HG03108 (cell line): ENCODE data around the gene TBL3.
A peak's percentile ranks its signal among the peaks of the same experiment; 100 is the strongest.
"Not testable (repeated sequence)": the region's sequence is repeated elsewhere in the genome, so short reads cannot be mapped to it uniquely, and the experiment has no call there.

Experiments
- ATAC-seq: cut with Tn5 transposase; IDR thresholded peaks from one replicate; pipeline ENCODE4 v1.9.1; 2021; ENCODE audit warnings: moderate library complexity; ENCODE audit not compliant: unreplicated experiment

TBL3 gene

DNA sequence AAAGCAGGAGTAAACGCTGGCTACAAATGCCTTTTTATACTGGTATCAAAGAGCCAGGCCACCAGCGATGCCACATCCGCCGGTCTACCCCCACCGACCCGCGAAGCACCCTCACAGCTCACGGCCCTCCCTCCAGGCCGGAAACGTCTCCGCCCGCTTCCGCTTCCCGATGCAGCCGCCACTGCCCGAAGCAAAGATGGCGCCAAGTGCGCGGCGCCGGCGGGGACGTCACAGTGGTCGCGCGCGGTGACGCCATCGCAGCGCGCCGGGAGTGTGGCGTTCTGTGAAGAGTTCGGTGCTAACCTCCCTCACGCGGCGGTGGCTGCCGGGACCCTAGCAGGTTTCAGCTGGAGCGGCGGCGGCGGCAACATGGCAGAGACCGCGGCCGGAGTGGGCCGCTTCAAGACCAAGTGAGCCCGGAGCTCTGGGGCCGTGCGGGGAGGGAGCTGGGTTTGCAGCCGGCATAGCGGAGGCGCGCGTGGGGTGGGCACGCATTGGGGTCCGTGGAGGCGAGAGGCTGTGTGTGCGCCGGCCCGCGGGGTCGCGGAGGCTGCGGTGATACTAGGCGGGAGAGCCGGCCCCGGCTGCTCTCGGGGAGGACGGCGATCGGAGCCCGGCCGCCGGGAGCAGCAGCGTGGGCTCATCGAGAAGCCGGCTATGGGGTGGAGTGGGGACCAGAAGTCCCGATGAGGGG is at the start of gene TBL3:
TBL3 (plus strand) TSS at position 258 of the 694 bp plus-strand sequence; CDS start at position 370, 112 bp downstream.
- peak; percentile 76 for ATAC-seq

- no peak for ATAC-seq
Measured at GRCh38 chr16:1922357-1922756, 49.5 kb upstream of the TBL3 start.

DNA sequence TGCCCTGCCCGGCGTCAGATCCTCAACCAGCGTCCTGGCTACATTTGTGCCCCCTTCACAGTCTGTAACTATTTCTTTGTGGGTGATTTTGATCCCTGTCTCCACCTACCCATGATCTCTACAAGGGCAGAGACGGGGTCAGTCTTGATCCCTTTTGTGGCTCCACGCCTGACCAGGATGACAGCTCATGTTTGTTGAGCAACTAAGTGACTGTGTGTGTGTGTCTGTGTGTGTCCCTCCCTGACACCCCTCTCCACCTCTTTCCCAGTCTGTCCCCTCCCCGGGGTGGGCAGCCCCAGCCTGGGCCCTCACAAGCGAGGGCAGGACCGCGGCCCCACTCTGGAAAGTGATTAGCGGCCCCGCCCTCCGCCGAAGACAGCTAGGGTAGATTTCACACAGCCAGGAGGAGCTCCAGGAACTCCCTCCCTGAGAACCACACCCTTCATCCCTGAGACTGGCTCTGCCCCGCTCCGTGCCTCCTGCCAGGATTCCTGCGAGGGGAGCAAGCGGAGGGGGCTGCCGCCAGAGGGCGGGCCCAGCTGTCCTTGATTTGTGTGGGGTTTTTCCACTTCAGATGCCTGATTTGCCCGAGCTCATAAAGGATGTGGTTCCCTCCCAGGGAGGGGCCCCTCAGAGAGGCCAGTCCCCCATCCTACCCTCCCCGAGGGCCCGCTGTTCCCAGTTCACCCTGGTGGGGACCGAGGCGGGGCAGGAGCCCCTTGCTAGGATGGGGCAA is 48.4 kb upstream of the TBL3 start:
- ATAC-seq, result no peak

GRCh38 chr16:1924095-1924494 is 47.8 kb upstream of the TBL3 start:
- ATAC-seq, result no peak

GRCh38 chr16:1926271-1926670 is 45.6 kb upstream of the TBL3 start:
- ATAC-seq, result no peak

DNA sequence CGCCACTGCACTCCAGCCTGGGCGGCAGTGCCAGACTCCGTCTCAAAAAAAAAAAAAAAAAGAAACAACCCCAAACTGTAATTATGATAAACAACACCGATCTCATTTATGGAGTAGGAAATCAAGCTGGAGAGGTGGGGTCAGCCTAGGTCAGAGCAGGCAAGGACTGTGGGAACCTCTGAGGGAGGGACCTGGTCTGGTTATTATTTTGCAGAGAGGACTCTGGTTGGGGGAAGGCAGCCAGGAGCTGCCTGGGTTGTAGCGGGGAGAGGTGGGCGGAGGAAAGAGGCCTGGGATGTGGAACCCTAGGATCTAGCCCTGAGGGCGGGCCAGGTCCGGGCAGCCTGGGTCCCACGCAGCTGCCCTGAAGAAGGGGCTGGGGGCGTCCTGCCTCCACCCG is 42.7 kb upstream of the TBL3 start:
- ATAC-seq, result no peak

GRCh38 chr16:1929578-1930337 is 42.1 kb upstream of the TBL3 start:
- peak; percentile 80 for ATAC-seq

GRCh38 chr16:1930338-1930720 is 41.5 kb upstream of the TBL3 start:
- ATAC-seq, result no peak

DNA sequence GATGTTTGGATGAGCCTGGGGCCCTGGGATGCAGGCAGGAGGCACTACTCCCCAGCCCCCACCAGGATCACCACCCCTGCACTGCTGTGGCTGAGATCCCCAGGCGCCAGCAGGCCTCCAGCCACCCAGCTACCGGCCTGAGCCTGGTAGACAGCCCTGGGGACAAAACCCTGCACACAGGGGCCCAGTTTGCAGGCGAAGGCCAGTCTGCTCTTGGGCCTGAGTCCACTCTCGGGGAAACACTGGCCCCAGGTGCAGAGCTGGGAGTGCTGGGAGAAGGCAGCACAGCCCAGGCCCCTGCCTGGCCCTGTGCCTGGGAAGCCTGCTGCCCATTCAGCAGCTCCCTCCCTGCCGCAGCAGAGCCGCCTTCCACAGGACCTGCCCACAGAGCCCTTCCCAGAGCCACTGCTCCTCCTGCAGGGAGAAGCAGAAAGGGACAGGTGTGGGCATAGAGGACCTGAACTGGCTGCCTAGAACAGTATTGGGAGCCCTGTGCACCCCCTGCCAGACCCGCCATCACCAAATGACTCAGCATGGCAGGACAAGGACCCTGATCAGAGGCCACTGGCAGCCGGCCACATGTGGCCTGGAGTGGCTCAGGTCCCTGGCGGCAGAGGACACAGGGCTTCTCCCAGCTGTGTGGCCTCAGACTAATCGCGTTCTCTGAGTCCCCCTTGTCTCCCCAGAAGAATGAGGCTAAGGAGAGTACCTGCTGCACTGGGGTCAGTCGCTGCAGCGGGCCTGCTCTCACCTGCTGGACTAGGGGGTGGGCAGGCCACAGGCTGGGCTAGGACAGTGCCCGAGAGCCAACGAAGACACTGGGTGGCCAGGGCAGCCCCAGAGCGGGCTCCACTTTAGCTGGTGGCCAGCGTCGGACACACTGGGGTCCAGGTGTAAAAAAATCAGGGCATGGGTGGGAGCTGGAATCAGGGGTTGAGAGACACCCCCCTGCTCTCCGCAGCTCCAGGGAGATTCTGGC is 39.5 kb upstream of the TBL3 start:
- no peak for ATAC-seq

GRCh38 chr16:1933097-1933661 is 38.7 kb upstream of the TBL3 start:
- ATAC-seq, result no peak

DNA sequence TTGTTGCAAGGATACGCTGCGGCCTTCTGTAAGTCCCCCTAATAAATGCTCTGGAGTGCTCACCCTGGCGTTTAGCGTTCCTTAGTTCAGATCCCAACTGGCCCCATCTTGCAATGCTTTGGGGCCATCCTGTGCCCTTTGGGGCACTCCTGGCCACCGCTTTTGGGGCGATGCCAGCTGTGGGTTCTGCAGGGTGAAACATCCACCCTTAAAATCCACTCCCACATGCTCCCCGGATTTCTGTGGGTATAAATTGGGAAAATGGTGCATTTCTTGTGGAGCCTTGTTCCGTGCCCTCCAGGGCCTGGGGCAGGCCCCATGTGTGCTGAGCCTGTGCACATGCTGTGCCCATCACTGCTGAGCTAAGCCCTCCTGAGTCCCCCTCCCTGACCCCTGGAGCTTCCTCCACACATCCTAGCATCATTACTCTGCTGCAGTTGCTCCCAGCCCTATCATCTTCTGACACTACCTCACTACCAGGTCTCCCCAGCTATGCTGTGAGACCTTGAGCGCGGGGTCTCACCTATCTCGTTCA is 34.8 kb upstream of the TBL3 start:
- no peak for ATAC-seq

- no peak for ATAC-seq
Measured at GRCh38 chr16:1938316-1938715, 33.5 kb upstream of the TBL3 start.

DNA sequence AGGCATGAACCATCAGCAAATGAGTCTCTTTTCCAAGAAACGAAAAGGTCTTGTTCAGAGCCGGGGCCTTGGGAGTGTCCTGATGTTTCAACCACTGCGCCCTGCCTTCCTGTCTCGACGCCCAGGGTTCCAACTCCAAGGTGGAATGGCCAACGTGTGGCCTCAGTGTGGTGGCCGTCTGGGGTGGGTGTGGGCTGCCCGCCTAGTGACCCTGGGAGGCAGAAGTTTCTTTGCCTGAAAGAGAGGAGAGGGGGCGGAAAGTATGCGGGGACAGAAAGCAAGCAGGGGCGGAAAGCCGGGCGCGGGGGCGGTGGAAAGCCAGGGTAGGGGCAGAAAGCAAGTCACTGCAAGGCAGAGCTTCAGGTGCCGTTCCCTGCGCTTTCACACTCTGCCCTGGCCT is 32.9 kb upstream of the TBL3 start:
- no peak for ATAC-seq

DNA sequence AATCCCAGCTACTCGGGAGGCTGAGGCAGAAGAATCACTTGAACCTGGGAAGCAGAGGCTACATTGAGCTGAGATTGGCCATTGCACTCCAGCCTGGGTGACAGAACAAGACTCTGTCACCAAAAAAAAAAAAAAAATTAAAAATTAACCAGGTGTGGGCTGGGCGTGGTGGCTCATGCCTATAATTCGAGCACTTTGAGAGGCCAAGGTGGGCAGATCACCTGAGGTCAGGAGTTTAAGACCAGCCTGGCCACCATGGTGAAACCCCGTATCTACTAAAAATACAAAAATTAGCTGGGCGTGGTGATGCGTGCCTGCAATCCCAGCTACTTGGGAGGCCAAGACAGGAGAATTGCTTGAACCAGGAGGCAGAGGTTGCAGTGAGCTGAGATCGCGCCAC is 32.0 kb upstream of the TBL3 start:
- ATAC-seq, result not testable (repeated sequence)

DNA sequence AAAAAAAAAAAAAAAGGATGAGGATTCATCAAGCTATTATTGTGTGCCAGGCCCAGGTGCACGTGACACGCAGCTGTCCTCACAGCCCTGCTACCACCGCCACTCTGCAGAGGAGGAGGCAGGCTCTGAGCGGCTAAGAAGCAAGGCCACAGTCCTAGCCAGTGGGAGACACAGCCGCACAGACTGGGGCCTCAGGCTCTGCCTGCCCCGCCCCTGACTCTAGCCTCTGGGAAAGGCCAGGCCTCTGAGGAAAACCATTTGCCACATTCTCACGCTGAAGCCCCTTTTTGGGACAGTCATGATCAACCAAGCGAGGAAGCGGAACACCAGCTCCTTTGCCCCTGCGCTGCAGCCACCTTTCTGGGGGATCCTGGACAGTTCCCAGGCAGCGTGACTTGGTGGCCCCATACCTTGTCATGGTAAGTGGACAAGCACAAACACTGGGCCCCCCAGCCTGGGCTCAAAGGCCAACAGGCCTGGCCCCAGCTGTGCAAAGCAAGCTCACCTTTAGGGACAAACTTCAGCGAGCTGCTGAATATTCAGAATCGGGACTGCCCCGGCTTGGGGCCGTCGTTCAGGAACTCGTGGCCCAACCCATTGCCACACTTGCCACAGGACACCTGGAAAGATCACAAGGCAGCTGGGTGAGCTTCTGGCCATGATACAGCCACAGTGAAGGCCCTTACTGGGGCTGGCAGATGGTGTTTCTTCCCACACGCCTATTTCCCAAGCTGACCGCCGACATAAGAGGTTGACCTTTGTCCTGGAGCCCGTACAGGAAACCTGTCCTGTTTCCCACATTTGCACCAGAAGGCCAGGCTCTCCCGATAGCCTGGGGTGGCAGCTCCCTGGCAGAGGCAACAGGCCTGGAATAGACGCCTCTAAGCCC is 31.3 kb upstream of the TBL3 start:
- no peak for ATAC-seq

GRCh38 chr16:1941162-1942046 is 30.4 kb upstream of the TBL3 start:
- no peak for ATAC-seq

DNA sequence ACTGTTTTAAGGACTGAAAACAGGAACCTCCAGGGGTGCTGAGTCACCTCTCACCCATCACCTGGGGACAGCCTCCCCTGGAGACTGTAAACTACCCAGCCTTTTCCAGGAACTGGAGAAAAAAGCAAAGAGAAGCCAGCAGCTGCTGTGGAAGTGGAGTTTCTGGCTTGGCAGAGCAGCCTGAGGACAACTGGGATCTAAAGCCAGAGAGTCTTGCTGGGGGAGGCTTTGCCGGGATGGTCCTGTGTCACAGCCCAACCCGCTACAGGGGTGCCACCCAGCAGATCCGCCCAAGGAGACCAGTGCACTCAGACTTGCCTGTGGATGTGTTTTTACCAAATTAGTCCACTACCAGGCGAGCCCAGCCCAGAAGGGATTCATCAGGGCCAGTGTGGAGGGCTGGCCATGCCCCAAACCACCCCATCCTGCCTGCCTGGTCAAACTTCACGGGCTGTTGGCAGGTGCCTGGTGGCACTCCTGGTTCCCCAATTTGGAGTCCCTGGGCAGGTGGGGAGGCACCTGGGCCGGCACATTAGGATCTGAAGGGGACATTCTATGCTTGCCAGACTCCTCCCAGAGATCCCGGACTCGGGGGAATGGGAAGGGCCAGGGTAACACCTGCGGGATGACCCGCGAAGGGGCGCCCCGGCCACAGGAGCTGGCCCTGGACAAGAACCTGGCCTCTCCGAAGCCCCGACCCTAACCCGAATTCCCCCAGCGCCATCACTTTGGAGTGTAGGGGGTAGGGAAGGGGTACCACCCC is 29.6 kb upstream of the TBL3 start:
- no peak for ATAC-seq
